Esophagus squamous epithelium (tissue), 5 donors: Measurements from ENCODE around the gene RASGEF1C. TPM values are rescaled to one million over a fixed set of nuclear protein-coding genes. Genes with fewer than 3 reads are reported as not detected.

Source experiments
- DNase-seq: peaks from one replicate; lab custom pipeline; 2025; lab: John Stamatoyannopoulos, UW
- H3K27ac ChIP-seq, 4 donors: fragments of 200-600 bp; sonication (generic); one replicate each; pipeline ENCODE4 v1.5.1; 2016 to 2019; ENCODE audit warnings: mild to moderate bottlenecking in 1 of 4
- H3K27me3 ChIP-seq, 4 donors: fragments of 200-600 bp; sonication (generic); 1 replicate in 3 of 4; 2 replicates in 1 of 4; pipeline versions ENCODE4 v1.5.1 to v1.6.0; 2017 to 2021; ENCODE audit warnings: antibody characterized with exemption in 1 of 4
- H3K36me3 ChIP-seq, 3 donors: fragments of 200-600 bp; sonication (generic); one replicate each; pipeline ENCODE4 v1.5.1; 2016 to 2019
- H3K4me1 ChIP-seq, 3 donors: fragments of 200-600 bp; sonication (generic); one replicate each; pipeline ENCODE4 v1.5.1; 2017 to 2019
- H3K4me3 ChIP-seq, 4 donors: fragments of 200-600 bp; sonication (generic); 1 replicate in 3 of 4; 2 replicates in 1 of 4; pipeline ENCODE4 v1.5.1; 2016 to 2019; ENCODE audit warnings: mild to moderate bottlenecking in 2 of 4, moderate library complexity in 1 of 4
- H3K9me3 ChIP-seq, 3 donors: fragments of 200-600 bp; sonication (generic); one replicate each; pipeline ENCODE4 v1.5.1; 2016 to 2019
- CTCF ChIP-seq, 6 experiments: fragments of 450-650 bp in 4 of 6; fragments of 200-600 bp in 2 of 6; sonication (generic) in 2 of 6; IDR thresholded peaks; one replicate each; pipeline ENCODE4 v1.5.1; 2016 to 2019; ENCODE audit warnings: antibody characterized with exemption in 6 of 6, mild to moderate bottlenecking in 4 of 6, moderate library complexity in 4 of 6
- POLR2A ChIP-seq, 4 donors: fragments of 450-650 bp; IDR thresholded peaks; one replicate each; pipeline ENCODE4 v1.6.1; 2017; ENCODE audit warnings: antibody characterized with exemption in 4 of 4, mild to moderate bottlenecking in 4 of 4, moderate library complexity in 3 of 4
- WGBS, 2 donors: methylation state at CpG; one replicate each; pipeline ENCODE4 v1.1.5; 2018; 5-methylcytosine and 5-hydroxymethylcytosine counted together
- intact Hi-C: fragments of 100-400 bp; cut with DNase I; formaldehyde crosslinking; loops from one replicate; pipeline ENCODE4 v1.15.0; 2022
- total RNA-seq, 4 donors: library from RNA; depleted of rRNA; stranded (reverse); fragments of >200 nt; gene quantifications; one replicate each; pipeline ENCODE4 v1.1.0, GENCODE V29; 2016
- donor health status: DM: yes; HTN: yes; CAD: no.

RASGEF1C gene
- total RNA-seq, 4 donors from 2014 or later: 0.19 to 0.26 TPM; not detected in 2

GRCh38 chr5:180197016-180197702 is 11.9 kb downstream of the RASGEF1C start:
- WGBS, 2 donors: 51 to 83% methylated on average over 1 to 7 of the region's 14 CpGs
- no peak for DNase-seq
- Histone ChIP-seq H3K36me3 (no peaks in the 10 kb centered on the region), H3K4me1 (no peaks in the 10 kb centered on the region), H3K27me3 (peaks cover 0 to 17% (median 0%) of the 10 kb centered on the region in 4 donors), H3K27ac (no peak overlapping the region), H3K4me3 (no peak overlapping the region), H3K9me3 (no peaks in the 10 kb centered on the region)
- TF ChIP-seq CTCF (IDR thresholded peaks at IDR 0.05): no peak
- no peak for TF ChIP-seq POLR2A (IDR thresholded peaks at IDR 0.05)
- intact Hi-C loops: no loop called here

GRCh38 chr5:180194410-180195345 is 14.3 kb downstream of the RASGEF1C start:
- Histone ChIP-seq H3K36me3 (no peaks in the 10 kb centered on the region), H3K27me3 (peaks cover 0 to 17% (median 0%) of the 10 kb centered on the region in 4 donors), H3K4me3 (no peak overlapping the region), H3K4me1 (no peaks in the 10 kb centered on the region), H3K9me3 (no peaks in the 10 kb centered on the region), H3K27ac (no peak overlapping the region)
- no peak for DNase-seq
- WGBS, 2 donors: 90 to 93% methylated on average over 13 to 29 of the region's 34 CpGs
- TF ChIP-seq POLR2A (IDR thresholded peaks at IDR 0.05): no peak
- no peak for TF ChIP-seq CTCF (IDR thresholded peaks at IDR 0.05)
- intact Hi-C loops: no loop called here

GRCh38 chr5:180193749-180194375 is 15.1 kb downstream of the RASGEF1C start:
- no peaks in the 10 kb centered on the region for H3K36me3 ChIP-seq
- WGBS, 2 donors: 90 to 91% methylated on average over 22 to 24 of the region's 24 CpGs
- no peak for DNase-seq

GRCh38 chr5:180191716-180192115 is 17.3 kb downstream of the RASGEF1C start:
- no peak for DNase-seq
- 60 to 65% methylated on average over 5 to 6 of the region's 6 CpGs for WGBS, 2 donors
- Histone ChIP-seq H3K4me1 (no peaks in the 10 kb centered on the region), H3K9me3 (peaks cover 0 to 16% (median 0%) of the 10 kb centered on the region in 3 donors), H3K36me3 (no peaks in the 10 kb centered on the region), H3K27me3 (no peaks in the 10 kb centered on the region), H3K27ac (no peak overlapping the region), H3K4me3 (no peak overlapping the region)
- TF ChIP-seq CTCF (IDR thresholded peaks at IDR 0.05) (no peak), POLR2A (IDR thresholded peaks at IDR 0.05) (no peak)
- intact Hi-C loops: no loop called here

More at GRCh38 chr5:180193749-180194375, 15.1 kb downstream of the RASGEF1C start:
- TF ChIP-seq CTCF (IDR thresholded peaks at IDR 0.05) (no peak), POLR2A (IDR thresholded peaks at IDR 0.05) (no peak)
- Histone ChIP-seq H3K27me3 (peaks cover 0 to 10% (median 0%) of the 10 kb centered on the region in 4 donors), H3K4me3 (no peak overlapping the region), H3K27ac (no peak overlapping the region), H3K4me1 (no peaks in the 10 kb centered on the region), H3K9me3 (no peaks in the 10 kb centered on the region)
- intact Hi-C loops: no loop called here
